Astrocyte (in vitro differentiated cells and primary cell): ENCODE data around the gene STRN4. TPM values are rescaled to one million over a fixed set of nuclear protein-coding genes. Genes with fewer than 3 reads are reported as not detected.
A peak's percentile ranks its signal among the peaks of the same experiment; 100 is the strongest.

ENCODE experiments used
- DNase-seq: peaks from one replicate; pipeline ENCODE4 v3.0.0-alpha.2; 2010; ENCODE audit warnings: low read depth
- FAIRE-seq: peaks from 2 replicates; lab custom pipeline; 2011; peaks lifted over from hg19 to GRCh38; lab: Jason Lieb, UNC
- H2AFZ ChIP-seq: 2 replicates; pipeline ENCODE4 v1.6.0; 2012; ENCODE audit warnings: low read depth, low read length, inconsistent platforms
- H3K27ac ChIP-seq: 2 replicates; pipeline ENCODE4 v1.5.1; 2011; ENCODE audit warnings: low read depth, low read length, inconsistent platforms
- H3K27me3 ChIP-seq: 2 replicates; pipeline ENCODE4 v1.6.0; 2011; ENCODE audit warnings: low read length, inconsistent platforms; ENCODE audit not compliant: insufficient read depth
- H3K36me3 ChIP-seq: 2 replicates; pipeline ENCODE4 v1.5.1; 2011; ENCODE audit warnings: low read length, inconsistent platforms; ENCODE audit not compliant: insufficient read depth
- H3K4me1 ChIP-seq: 2 replicates; pipeline ENCODE4 v1.5.1; 2011; ENCODE audit warnings: low read length, inconsistent platforms; ENCODE audit not compliant: insufficient read depth
- H3K4me2 ChIP-seq: 2 replicates; pipeline ENCODE4 v1.6.0; 2012; ENCODE audit warnings: low read length, inconsistent platforms
- H3K4me3 ChIP-seq: 2 replicates; pipeline ENCODE4 v1.5.1; 2011; ENCODE audit warnings: low read depth, mild to moderate bottlenecking, low read length, inconsistent platforms; ENCODE audit not compliant: insufficient read depth
- H3K79me2 ChIP-seq: 2 replicates; pipeline ENCODE4 v1.6.0; 2012; ENCODE audit warnings: mild to moderate bottlenecking, low read length, inconsistent platforms; ENCODE audit not compliant: insufficient read depth
- H3K9ac ChIP-seq: 2 replicates; pipeline ENCODE4 v1.6.0; 2012; ENCODE audit warnings: mild to moderate bottlenecking, low read length, inconsistent platforms
- H3K9me3 ChIP-seq: 2 replicates; pipeline ENCODE4 v1.5.1; 2012; ENCODE audit warnings: low read depth, mild to moderate bottlenecking, low read length, inconsistent platforms; ENCODE audit not compliant: insufficient read depth
- H4K20me1 ChIP-seq: 2 replicates; pipeline ENCODE4 v1.6.0; 2012; ENCODE audit warnings: low read length, inconsistent platforms; ENCODE audit not compliant: insufficient read depth
- H3K27ac Mint-ChIP-seq: one replicate; pipeline ENCODE4 v1.8.0; 2021; ENCODE audit warnings: mild to moderate bottlenecking, mixed read lengths; ENCODE audit not compliant: unreplicated experiment
- H3K27me3 Mint-ChIP-seq: one replicate; pipeline ENCODE4 v1.8.0; 2021; ENCODE audit warnings: low read depth, mixed read lengths; ENCODE audit not compliant: unreplicated experiment
- H3K36me3 Mint-ChIP-seq: one replicate; pipeline ENCODE4 v1.8.0; 2021; ENCODE audit warnings: low read depth, mixed read lengths; ENCODE audit not compliant: unreplicated experiment
- H3K4me1 Mint-ChIP-seq: one replicate; pipeline ENCODE4 v1.8.0; 2021; ENCODE audit warnings: low read depth, mixed read lengths; ENCODE audit not compliant: unreplicated experiment
- H3K4me3 Mint-ChIP-seq: one replicate; pipeline ENCODE4 v1.8.0; 2021; ENCODE audit warnings: mild to moderate bottlenecking, moderate library complexity, mixed read lengths; ENCODE audit not compliant: unreplicated experiment
- H3K9me3 Mint-ChIP-seq: one replicate; pipeline ENCODE4 v1.8.0; 2021; ENCODE audit warnings: mild to moderate bottlenecking, mixed read lengths; ENCODE audit not compliant: unreplicated experiment
- EZH2 ChIP-seq: IDR thresholded peaks from 2 replicates; pipeline ENCODE4 v1.6.1; 2012; ENCODE audit warnings: mild to moderate bottlenecking, low read length, inconsistent platforms; ENCODE audit not compliant: insufficient read depth
- total RNA-seq: library from RNA; stranded (reverse); gene quantifications from 2 replicates; pipeline ENCODE4 v1.2.1, GENCODE V29; 2021
- TF ChIP-seq, protein P1 (sequence below): IDR thresholded peaks from 2 replicates; pipeline ENCODE4 v1.5.1; 2011; ENCODE audit warnings: low read depth, mild to moderate bottlenecking, inconsistent platforms, low read length, moderate library complexity; ENCODE audit not compliant: insufficient read depth

The STRN4 gene
- total RNA-seq, 1 donor from 2014 or later = 80.8 TPM

DNA sequence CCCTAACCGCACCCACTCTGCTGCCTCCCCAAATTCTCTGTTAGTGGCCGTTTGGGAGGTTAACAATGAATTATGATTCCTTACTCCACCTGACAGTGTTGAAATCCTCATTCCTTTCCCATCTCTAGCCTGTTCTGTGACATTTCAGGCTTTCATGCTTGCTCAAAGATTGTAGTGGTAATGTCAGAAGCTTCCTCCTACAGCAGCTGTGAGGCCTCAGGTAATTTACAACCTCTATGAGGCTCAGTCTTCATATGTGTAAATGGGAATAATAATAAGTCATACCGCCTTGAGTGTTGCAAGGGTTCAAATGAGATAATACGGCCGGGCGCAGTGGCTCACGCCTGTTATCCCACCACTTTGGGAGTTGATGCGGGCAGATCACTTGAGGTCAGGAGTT lies 43.1 kb upstream of the STRN4 start:
- Histone ChIP-seq H2AFZ (no peak overlapping the region), H3K9me3 (no peaks in the 10 kb centered on the region), H3K4me1 (peaks cover 27% of the 10 kb centered on the region), H3K9ac (no peak overlapping the region), H4K20me1 (peaks cover 25% of the 10 kb centered on the region), H3K79me2 (peaks cover 40% of the 10 kb centered on the region), H3K27me3 (no peaks in the 10 kb centered on the region), H3K4me3 (no peak overlapping the region), H3K27ac (no peak overlapping the region), H3K4me2 (no peak overlapping the region), H3K36me3 (no peaks in the 10 kb centered on the region)
- TF ChIP-seq, protein P1, sequence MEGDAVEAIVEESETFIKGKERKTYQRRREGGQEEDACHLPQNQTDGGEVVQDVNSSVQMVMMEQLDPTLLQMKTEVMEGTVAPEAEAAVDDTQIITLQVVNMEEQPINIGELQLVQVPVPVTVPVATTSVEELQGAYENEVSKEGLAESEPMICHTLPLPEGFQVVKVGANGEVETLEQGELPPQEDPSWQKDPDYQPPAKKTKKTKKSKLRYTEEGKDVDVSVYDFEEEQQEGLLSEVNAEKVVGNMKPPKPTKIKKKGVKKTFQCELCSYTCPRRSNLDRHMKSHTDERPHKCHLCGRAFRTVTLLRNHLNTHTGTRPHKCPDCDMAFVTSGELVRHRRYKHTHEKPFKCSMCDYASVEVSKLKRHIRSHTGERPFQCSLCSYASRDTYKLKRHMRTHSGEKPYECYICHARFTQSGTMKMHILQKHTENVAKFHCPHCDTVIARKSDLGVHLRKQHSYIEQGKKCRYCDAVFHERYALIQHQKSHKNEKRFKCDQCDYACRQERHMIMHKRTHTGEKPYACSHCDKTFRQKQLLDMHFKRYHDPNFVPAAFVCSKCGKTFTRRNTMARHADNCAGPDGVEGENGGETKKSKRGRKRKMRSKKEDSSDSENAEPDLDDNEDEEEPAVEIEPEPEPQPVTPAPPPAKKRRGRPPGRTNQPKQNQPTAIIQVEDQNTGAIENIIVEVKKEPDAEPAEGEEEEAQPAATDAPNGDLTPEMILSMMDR = no peak
- TF ChIP-seq EZH2 = no peak
- Mint-ChIP-seq H3K36me3 (peaks cover 3% of the 10 kb centered on the region), H3K27ac (peak overlapping the region; percentile 38), H3K4me3 (peak overlapping the region; percentile 97), H3K4me1 (peaks cover 13% of the 10 kb centered on the region), H3K9me3 (no peaks in the 10 kb centered on the region), H3K27me3 (no peaks in the 10 kb centered on the region)
- FAIRE-seq (no peak), DNase-seq (no peak)

DNA sequence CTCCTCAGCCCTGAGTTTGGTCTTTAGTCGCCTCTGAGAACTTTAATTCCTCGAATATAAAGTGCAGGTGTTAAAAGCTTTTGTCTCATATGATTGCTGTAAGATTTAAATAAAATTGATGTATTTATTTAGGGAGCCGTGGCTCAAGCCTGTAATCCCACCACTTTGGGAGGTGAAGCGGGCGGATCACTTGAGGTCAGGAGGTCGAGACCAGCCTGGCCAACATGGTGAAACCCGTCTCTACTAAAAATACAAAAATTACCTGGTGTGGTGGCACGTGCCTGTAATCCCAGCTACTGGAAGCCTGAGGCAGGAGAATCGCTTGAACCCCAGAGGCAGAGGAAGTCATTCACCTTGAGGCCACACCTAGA lies 42.7 kb upstream of the STRN4 start:
- DNase-seq = no peak
- no peaks in the 10 kb centered on the region for H3K27me3 ChIP-seq
- peaks cover 44% of the 10 kb centered on the region for H3K79me2 ChIP-seq
- H3K36me3 Mint-ChIP-seq = peaks cover 5% of the 10 kb centered on the region
- peak overlapping the region; percentile 31 for H3K4me2 ChIP-seq
- TF ChIP-seq, protein P1 = no peak
- TF ChIP-seq EZH2 = no peak
- H3K27me3 Mint-ChIP-seq = no peaks in the 10 kb centered on the region
- no peak overlapping the region for H3K4me3 ChIP-seq
- H3K36me3 ChIP-seq = no peaks in the 10 kb centered on the region
- no peak overlapping the region for H2AFZ ChIP-seq
- no peak overlapping the region for H3K27ac ChIP-seq
- H3K27ac Mint-ChIP-seq = peak overlapping the region; percentile 62
- peaks cover 31% of the 10 kb centered on the region for H3K4me1 ChIP-seq
- H4K20me1 ChIP-seq = peaks cover 29% of the 10 kb centered on the region
- no peak overlapping the region for H3K9ac ChIP-seq
- H3K9me3 Mint-ChIP-seq = no peaks in the 10 kb centered on the region
- no peak for FAIRE-seq
- no peaks in the 10 kb centered on the region for H3K9me3 ChIP-seq
- peak overlapping the region; percentile 97 for H3K4me3 Mint-ChIP-seq
- peaks cover 17% of the 10 kb centered on the region for H3K4me1 Mint-ChIP-seq

GRCh38 chr19:46788262-46788967 lies 42.2 kb upstream of the STRN4 start, which contains the start of gene SLC1A5:
SLC1A5 (minus strand) TSS chr19:46788594; CDS start chr19:46787965, 629 bp downstream.
- Histone ChIP-seq H3K27me3 (no peaks in the 10 kb centered on the region), H4K20me1 (peaks cover 34% of the 10 kb centered on the region), H3K9me3 (no peaks in the 10 kb centered on the region), H3K4me1 (peaks cover 34% of the 10 kb centered on the region), H3K4me3 (peak within 1 kb of the TSS; percentile 77), H3K9ac (peak within 1 kb of the TSS; percentile 86), H3K36me3 (no peaks in the 10 kb centered on the region), H3K27ac (peak within 1 kb of the TSS; percentile 74), H3K4me2 (peak within 1 kb of the TSS; percentile 90), H2AFZ (peak within 1 kb of the TSS; percentile 33), H3K79me2 (peaks cover 50% of the 10 kb centered on the region)
- Mint-ChIP-seq H3K4me1 (peaks cover 17% of the 10 kb centered on the region), H3K27me3 (no peaks in the 10 kb centered on the region), H3K9me3 (no peaks in the 10 kb centered on the region), H3K4me3 (peak within 1 kb of the TSS; percentile 97), H3K27ac (peak within 1 kb of the TSS; percentile 88), H3K36me3 (peaks cover 8% of the 10 kb centered on the region)
- TF ChIP-seq EZH2 = no peak
- TF ChIP-seq, protein P1 = no peak
- no peak for FAIRE-seq
- peak; percentile 86 for DNase-seq
